HCT116 (cell line): ENCODE results near the gene AFAP1L1.

Experiments
- CEBPB ChIP-seq: IDR thresholded peaks from 2 replicates; pipeline ENCODE4 v1.6.1; 2012; ENCODE audit warnings: low read depth
- CTCF ChIP-seq, 3 experiments: fragments of 200-600 bp in 1 of 3; sonication (generic) in 1 of 3; IDR thresholded peaks in 2 of 3; conservative IDR thresholded peaks in 1 of 3; 2 replicates each; pipeline ENCODE4 v1.5.1; 2012 to 2017; ENCODE audit warnings: low read depth in 2 of 3, low read length in 2 of 3, antibody characterized with exemption in 1 of 3, borderline replicate concordance in 1 of 3, control low read depth in 1 of 3, mild to moderate bottlenecking in 1 of 3, mixed read lengths in 1 of 3, mixed run types in 1 of 3, moderate library complexity in 1 of 3; ENCODE audit not compliant: insufficient read depth in 1 of 3
- EZH2 ChIP-seq: fragments of 200-600 bp; sonication (generic); IDR thresholded peaks from 2 replicates; pipeline ENCODE4 v1.6.1; 2017; ENCODE audit warnings: antibody characterized with exemption, mixed run types
- EZH2phosphoT487 ChIP-seq: fragments of 200-600 bp; IDR thresholded peaks from 2 replicates; pipeline ENCODE4 v1.6.1; 2018; ENCODE audit warnings: antibody characterized with exemption, borderline replicate concordance
- MAX ChIP-seq: IDR thresholded peaks from 2 replicates; pipeline ENCODE4 v1.6.1; 2012
- POLR2A ChIP-seq: IDR thresholded peaks from 2 replicates; pipeline ENCODE4 v1.7.0; 2011; ENCODE audit warnings: borderline replicate concordance; ENCODE audit not compliant: insufficient read depth, insufficient read length; ENCODE audit errors: extremely low read depth
- POLR2AphosphoS5 ChIP-seq: IDR thresholded peaks from 2 replicates; pipeline ENCODE4 v1.6.1; 2011; ENCODE audit warnings: mild to moderate bottlenecking, low read depth, low read length, moderate library complexity
- RAD21 ChIP-seq: IDR thresholded peaks from 2 replicates; pipeline ENCODE4 v1.6.1; 2012; ENCODE audit warnings: low read depth, mild to moderate bottlenecking
- REST ChIP-seq: IDR thresholded peaks from 2 replicates; pipeline ENCODE4 v1.6.1; 2012; ENCODE audit warnings: low read depth
- SP1 ChIP-seq: IDR thresholded peaks from 2 replicates; pipeline ENCODE4 v1.6.1; 2012; ENCODE audit warnings: low read depth
- YY1 ChIP-seq: IDR thresholded peaks from 2 replicates; pipeline ENCODE4 v1.6.1; 2011; ENCODE audit warnings: low read length, low read depth, moderate library complexity, mild to moderate bottlenecking; ENCODE audit not compliant: insufficient replicate concordance; ENCODE audit errors: extremely low read depth

GRCh38 chr5:149304195-149305078 is 32.8 kb downstream of the AFAP1L1 start:
- no peak for TF ChIP-seq MAX
- TF ChIP-seq SP1 = no peak
- TF ChIP-seq CTCF (IDR thresholded peaks at IDR 0.05 in 2 of 3, conservative IDR thresholded peaks at IDR 0.05 in 1 of 3; ENCODE audit: borderline replicate concordance in 1 of 3, insufficient read depth in 1 of 3, low read depth in 2 of 3, low read length in 2 of 3) = no peak
- no peak for TF ChIP-seq POLR2A
- no peak for TF ChIP-seq EZH2phosphoT487
- TF ChIP-seq EZH2 = no peak
- TF ChIP-seq REST = no peak
- TF ChIP-seq YY1 = no peak
- no peak for TF ChIP-seq RAD21
- no peak for TF ChIP-seq POLR2AphosphoS5
- no peak for TF ChIP-seq CEBPB
